NT2/D1 (cell line): Measurements from ENCODE around the gene SKIC8.

Experiments used
- YY1 ChIP-seq: IDR thresholded peaks from 2 replicates; pipeline ENCODE4 v1.6.1; 2011; ENCODE audit not compliant: insufficient read length, insufficient read depth
- ZNF274 ChIP-seq: IDR thresholded peaks from 2 replicates; pipeline ENCODE4 v1.6.1; 2011; ENCODE audit warnings: mild to moderate bottlenecking, low read depth, low read length

DNA sequence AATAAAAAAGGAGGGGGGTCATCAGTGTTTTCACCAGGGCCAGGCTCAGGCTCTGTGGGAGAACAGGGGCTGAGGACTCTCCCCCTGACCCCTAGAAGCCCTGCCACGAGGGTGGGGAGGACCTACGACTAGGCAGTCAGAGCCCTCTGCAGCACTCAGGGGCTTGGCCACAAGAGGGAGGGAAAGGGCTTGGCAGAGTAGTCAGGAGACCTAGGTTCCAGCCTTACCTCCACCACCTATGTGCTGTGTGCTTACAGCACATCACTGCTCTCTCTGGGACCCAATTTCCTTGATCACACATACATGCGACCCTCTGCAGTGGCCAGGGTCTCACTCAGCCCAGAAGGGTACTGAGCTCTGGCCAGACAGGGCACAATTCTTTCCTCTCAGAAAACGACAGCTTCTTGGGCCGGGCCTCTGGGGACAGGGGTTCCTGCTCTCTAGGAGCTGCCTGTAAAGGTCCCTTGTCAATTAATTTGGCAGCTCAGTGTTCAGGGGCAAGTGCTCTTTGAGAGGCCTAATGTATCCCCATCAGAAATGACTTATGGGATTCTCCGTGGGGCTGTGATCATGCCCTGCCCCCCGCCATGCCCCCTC is 16.4 kb upstream of the SKIC8 start:
- TF ChIP-seq ZNF274 (no peak), YY1 (no peak)
